ENCODE measurements around the gene AFAP1.

- TF ChIP-seq CTCF (optimal IDR thresholded peaks at IDR 0.05 in 1 of 3, IDR thresholded peaks at IDR 0.05 in 1 of 3, conservative IDR thresholded peaks at IDR 0.05 in 1 of 3; ENCODE audit: extremely low read depth in 1 of 3, insufficient read depth in 2 of 3, low read length in 3 of 3) (no peak), EZH2 (IDR thresholded peaks at IDR 0.05; ENCODE audit: low read length) (no peak)
These were observed 112.8 kb downstream of the AFAP1 start for GRCh38 chr4:7826909-7827306.
